Loucy (cell line): Measurements from ENCODE around the gene DXO.

Experiments
- CTCF ChIP-seq: fragments of 200-600 bp; sonication (generic); conservative IDR thresholded peaks from 2 replicates; pipeline ENCODE4 v1.5.1; 2014; ENCODE audit warnings: mild to moderate bottlenecking, antibody characterized with exemption, low read length
- EZH2phosphoT487 ChIP-seq: fragments of 200-600 bp; IDR thresholded peaks from 2 replicates; pipeline ENCODE4 v1.6.1; 2018; ENCODE audit warnings: antibody characterized with exemption, mild to moderate bottlenecking, moderate library complexity, borderline replicate concordance

GRCh38 chr6:31979238-31979898 is 7.4 kb upstream of the DXO start:
- TF ChIP-seq CTCF (no peak), EZH2phosphoT487 (no peak)
